Ishikawa (cell line): ENCODE data around the gene LCMT2.

Experiments
- CEBPB ChIP-seq: IDR thresholded peaks from 2 replicates; pipeline ENCODE4 v1.6.1; 2012
- CREB1 ChIP-seq: IDR thresholded peaks from 2 replicates; pipeline ENCODE4 v1.6.1; 2012; ENCODE audit warnings: low read depth
- EGR1 ChIP-seq: IDR thresholded peaks from 2 replicates; pipeline ENCODE4 v1.6.1; 2012
- EP300 ChIP-seq: IDR thresholded peaks from 2 replicates; pipeline ENCODE4 v1.6.1; 2012; ENCODE audit warnings: borderline replicate concordance
- FOXM1 ChIP-seq: IDR thresholded peaks from 2 replicates; pipeline ENCODE4 v1.6.1; 2012; ENCODE audit warnings: low read depth, borderline replicate concordance
- MAX ChIP-seq: IDR thresholded peaks from 2 replicates; pipeline ENCODE4 v1.6.1; 2012
- NFIC ChIP-seq: IDR thresholded peaks from 2 replicates; pipeline ENCODE4 v1.6.1; 2012
- RAD21 ChIP-seq: IDR thresholded peaks from 2 replicates; pipeline ENCODE4 v1.6.1; 2012; ENCODE audit warnings: low read depth
- REST ChIP-seq: IDR thresholded peaks from 2 replicates; pipeline ENCODE4 v1.6.1; 2012; ENCODE audit warnings: low read depth, mild to moderate bottlenecking
- TAF1 ChIP-seq: IDR thresholded peaks from 2 replicates; pipeline ENCODE4 v1.6.1; 2012; ENCODE audit warnings: low read depth, mild to moderate bottlenecking
- TCF12 ChIP-seq: IDR thresholded peaks from 2 replicates; pipeline ENCODE4 v1.6.1; 2012; ENCODE audit warnings: low read depth
- TEAD4 ChIP-seq: IDR thresholded peaks from 2 replicates; pipeline ENCODE4 v1.6.1; 2012
- USF1 ChIP-seq: IDR thresholded peaks from 2 replicates; pipeline ENCODE4 v1.6.1; 2012
- YY1 ChIP-seq: IDR thresholded peaks from 2 replicates; pipeline ENCODE4 v1.6.1; 2012; ENCODE audit warnings: low read depth
- ZBTB7A ChIP-seq: IDR thresholded peaks from 2 replicates; pipeline ENCODE4 v1.6.1; 2012; ENCODE audit warnings: low read depth

Gene LCMT2

GRCh38 chr15:43325039-43325684 is 5.2 kb downstream of the LCMT2 start:
- TF ChIP-seq TEAD4 (no peak), RAD21 (no peak), FOXM1 (no peak)

- no peak for TF ChIP-seq TAF1
- no peak for TF ChIP-seq FOXM1
- TF ChIP-seq ZBTB7A = no peak
- TF ChIP-seq RAD21 = no peak
- TF ChIP-seq CREB1 = no peak
- TF ChIP-seq TEAD4 = no peak
Observed at GRCh38 chr15:43318990-43319771, 11.2 kb downstream of the LCMT2 start.

GRCh38 chr15:43317566-43318184 is 12.7 kb downstream of the LCMT2 start:
- TF ChIP-seq USF1 = peak; percentile 19; the same call in 1 of the 2 replicates
- TF ChIP-seq TAF1 = 0 out of 2 replicates have a peak, but pooled peaks have one; percentile 6
- TF ChIP-seq FOXM1 = peak; percentile 95
- peak; percentile 98 for TF ChIP-seq TEAD4
- TF ChIP-seq RAD21 = peak; percentile 25
- peak; percentile 84 for TF ChIP-seq NFIC
- TF ChIP-seq YY1 = peak; percentile 68
- TF ChIP-seq CREB1 = no peak
- no peak for TF ChIP-seq REST
- TF ChIP-seq CEBPB = peak; percentile 83
- peak; percentile 66 for TF ChIP-seq MAX
- TF ChIP-seq ZBTB7A = no peak
- TF ChIP-seq TCF12 = peak; percentile 98
- peak; percentile 98 for TF ChIP-seq EP300
- TF ChIP-seq EGR1 = no peak

GRCh38 chr15:43316971-43317346 is 13.4 kb downstream of the LCMT2 start:
- TF ChIP-seq NFIC (no peak), ZBTB7A (no peak), CREB1 (no peak), TAF1 (no peak), USF1 (no peak), TEAD4 (no peak), CEBPB (no peak), MAX (no peak), YY1 (no peak), RAD21 (no peak), REST (no peak), EGR1 (no peak)

- TF ChIP-seq CREB1 (no peak), YY1 (0 out of 2 replicates have a peak, but pooled peaks have one; percentile 23), MAX (no peak), ZBTB7A (no peak), EP300 (peak; percentile 62; the same call in 1 of the 2 replicates), TAF1 (no peak), RAD21 (no peak), TCF12 (peak; percentile 70), NFIC (peak; percentile 81), CEBPB (peak; percentile 52; the same call in 1 of the 2 replicates), FOXM1 (peak; percentile 64; the same call in 1 of the 2 replicates), USF1 (no peak), TEAD4 (peak; percentile 16; the same call in 1 of the 2 replicates), EGR1 (no peak)
Observed at GRCh38 chr15:43316016-43316970, 14.1 kb downstream of the LCMT2 start.
